ENCODE measurements around the gene ALDH1L1. TPM values are rescaled to one million over a fixed set of nuclear protein-coding genes. Genes with fewer than 3 reads are reported as not detected.
A peak's percentile ranks its signal among the peaks of the same experiment; 100 is the strongest.

Gene ALDH1L1
- total RNA-seq, 4 donors from 2014 or later, result 19.2 to 39.9 (median 25.9) TPM

- Histone ChIP-seq H3K4me1 (no peaks in the 10 kb centered on the region), H3K4me3 (no peak overlapping the region), H3K27me3 (no peaks in the 10 kb centered on the region), H3K9me3 (no peaks in the 10 kb centered on the region), H3K36me3 (peaks cover 0 to 41% (median 22%) of the 10 kb centered on the region in 4 donors), H3K27ac (replicated peaks in 1 of 4) (no peak overlapping the region)
- peak; percentile 84 for DNase-seq (ENCODE audit: extremely low spot score)
- WGBS, result 83% methylated on average over 11 of the region's 18 CpGs
- TF ChIP-seq POLR2A (IDR thresholded peaks at IDR 0.05; ENCODE audit: low read depth), result no peak
- TF ChIP-seq POLR2AphosphoS5 (IDR thresholded peaks at IDR 0.05), result no peak
- TF ChIP-seq CTCF (IDR thresholded peaks at IDR 0.05), result no peak
- intact Hi-C loops (cut with DNase I), result no loop called here
Measured at GRCh38 chr3:126158016-126158911, 22.1 kb downstream of the ALDH1L1 start.

- intact Hi-C loops (cut with DNase I), result no loop called here
- peak; percentile 68 for DNase-seq (ENCODE audit: extremely low spot score)
- TF ChIP-seq POLR2A (IDR thresholded peaks at IDR 0.05; ENCODE audit: low read depth) (no peak), EP300 (IDR thresholded peaks at IDR 0.05) (no peak), CTCF (IDR thresholded peaks at IDR 0.05) (no peak), POLR2AphosphoS5 (IDR thresholded peaks at IDR 0.05) (no peak)
- no peaks in the 10 kb centered on the region for H3K9me3 ChIP-seq
- H3K4me1 ChIP-seq, result no peaks in the 10 kb centered on the region
- peaks cover 0 to 45% (median 24%) of the 10 kb centered on the region in 4 donors for H3K36me3 ChIP-seq
- no peak overlapping the region for H3K4me3 ChIP-seq
- WGBS, result 95% methylated on average over 26 of the region's 26 CpGs
- H3K27me3 ChIP-seq, result no peaks in the 10 kb centered on the region
- H3K27ac ChIP-seq (replicated peaks in 1 of 4), result no peak overlapping the region
Measured at GRCh38 chr3:126157083-126157768, 23.2 kb downstream of the ALDH1L1 start.

- peak; percentile 72 for DNase-seq (ENCODE audit: extremely low spot score)
- no peak overlapping the region for H3K4me3 ChIP-seq
- H3K9me3 ChIP-seq, result no peaks in the 10 kb centered on the region
- no peaks in the 10 kb centered on the region for H3K27me3 ChIP-seq
- intact Hi-C loops (cut with DNase I), result no loop called here
- TF ChIP-seq POLR2A (IDR thresholded peaks at IDR 0.05; ENCODE audit: low read depth), result no peak
- no peak for TF ChIP-seq CTCF (IDR thresholded peaks at IDR 0.05)
- TF ChIP-seq POLR2AphosphoS5 (IDR thresholded peaks at IDR 0.05), result no peak
- no peak for TF ChIP-seq EP300 (IDR thresholded peaks at IDR 0.05)
- peaks cover 0 to 50% (median 27%) of the 10 kb centered on the region in 4 donors for H3K36me3 ChIP-seq
- WGBS, result 85% methylated on average over 3 of the region's 8 CpGs
- no peaks in the 10 kb centered on the region for H3K4me1 ChIP-seq
- no peak overlapping the region for H3K27ac ChIP-seq (replicated peaks in 1 of 4)
Measured at GRCh38 chr3:126156468-126156867, 23.9 kb downstream of the ALDH1L1 start.

- Histone ChIP-seq H3K9me3 (no peaks in the 10 kb centered on the region), H3K4me3 (no peak overlapping the region), H3K27me3 (no peaks in the 10 kb centered on the region), H3K36me3 (peaks cover 0 to 55% (median 30%) of the 10 kb centered on the region in 4 donors), H3K27ac (replicated peaks in 1 of 4) (no peak overlapping the region), H3K4me1 (no peaks in the 10 kb centered on the region)
- WGBS, result 60% methylated on average over 6 of the region's 6 CpGs
- DNase-seq (ENCODE audit: extremely low spot score), result peak; percentile 42
- intact Hi-C loops (cut with DNase I), result no loop called here
- TF ChIP-seq POLR2AphosphoS5 (IDR thresholded peaks at IDR 0.05) (no peak), EP300 (IDR thresholded peaks at IDR 0.05) (no peak)
Measured at GRCh38 chr3:126155819-126156218, 24.6 kb downstream of the ALDH1L1 start.

- DNase-seq (ENCODE audit: extremely low spot score), result peak; percentile 88
- H3K4me1 ChIP-seq, result no peaks in the 10 kb centered on the region
- TF ChIP-seq CTCF (IDR thresholded peaks at IDR 0.05) (no peak), EP300 (IDR thresholded peaks at IDR 0.05) (no peak), POLR2AphosphoS5 (IDR thresholded peaks at IDR 0.05) (no peak), POLR2A (IDR thresholded peaks at IDR 0.05; ENCODE audit: low read depth) (no peak)
- no CpG with 5 or more reads among the region's 2 CpGs for WGBS
- no peaks in the 10 kb centered on the region for H3K27me3 ChIP-seq
- H3K9me3 ChIP-seq, result no peaks in the 10 kb centered on the region
- peaks cover 0 to 56% (median 30%) of the 10 kb centered on the region in 4 donors for H3K36me3 ChIP-seq
- intact Hi-C loops (cut with DNase I), result no loop called here
- no peak overlapping the region for H3K27ac ChIP-seq (replicated peaks in 1 of 4)
- no peak overlapping the region for H3K4me3 ChIP-seq
Measured at GRCh38 chr3:126155280-126155640, 25.1 kb downstream of the ALDH1L1 start.
